ENCODE measurements around the gene ZNF780A.

The ZNF780A gene

DNA sequence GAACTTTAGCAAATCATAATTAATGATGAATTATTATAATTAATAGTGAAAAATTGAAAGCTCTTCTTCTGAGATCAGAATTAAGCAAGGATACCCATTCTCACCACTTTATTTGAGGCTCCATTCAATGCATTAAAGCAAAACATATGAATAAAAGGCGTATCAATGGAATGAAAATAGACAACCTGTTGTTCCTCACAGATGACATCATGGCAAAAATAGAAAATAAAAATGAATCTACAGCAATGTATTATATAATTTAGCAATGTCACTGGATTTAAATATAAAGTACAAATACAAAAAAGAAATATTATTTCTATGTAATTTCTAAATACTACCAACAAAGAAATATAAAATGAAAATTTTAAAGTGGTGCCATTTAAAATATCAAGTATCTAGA lies 11.1 kb upstream of the ZNF780A start:
- H3K27me3 ChIP-seq (ENCODE audit: insufficient read depth, poor library complexity, severe bottlenecking): no peaks in the 10 kb centered on the region
- H3K4me3 ChIP-seq (replicated peaks; ENCODE audit: insufficient read depth, low read length): no peak overlapping the region
- no peak overlapping the region for H3K27ac ChIP-seq (replicated peaks)
- DNase-seq (ENCODE audit: low read depth in 1 of 2, low spot score in 1 of 2): no peak
- no peak for TF ChIP-seq SPI1 (IDR thresholded peaks at IDR 0.05; ENCODE audit: borderline replicate concordance, low read depth)
- no peak for TF ChIP-seq POLR2AphosphoS5 (IDR thresholded peaks at IDR 0.05; ENCODE audit: low read depth)
- TF ChIP-seq GABPA (IDR thresholded peaks at IDR 0.05; ENCODE audit: low read depth): no peak
- TF ChIP-seq, protein P1, sequence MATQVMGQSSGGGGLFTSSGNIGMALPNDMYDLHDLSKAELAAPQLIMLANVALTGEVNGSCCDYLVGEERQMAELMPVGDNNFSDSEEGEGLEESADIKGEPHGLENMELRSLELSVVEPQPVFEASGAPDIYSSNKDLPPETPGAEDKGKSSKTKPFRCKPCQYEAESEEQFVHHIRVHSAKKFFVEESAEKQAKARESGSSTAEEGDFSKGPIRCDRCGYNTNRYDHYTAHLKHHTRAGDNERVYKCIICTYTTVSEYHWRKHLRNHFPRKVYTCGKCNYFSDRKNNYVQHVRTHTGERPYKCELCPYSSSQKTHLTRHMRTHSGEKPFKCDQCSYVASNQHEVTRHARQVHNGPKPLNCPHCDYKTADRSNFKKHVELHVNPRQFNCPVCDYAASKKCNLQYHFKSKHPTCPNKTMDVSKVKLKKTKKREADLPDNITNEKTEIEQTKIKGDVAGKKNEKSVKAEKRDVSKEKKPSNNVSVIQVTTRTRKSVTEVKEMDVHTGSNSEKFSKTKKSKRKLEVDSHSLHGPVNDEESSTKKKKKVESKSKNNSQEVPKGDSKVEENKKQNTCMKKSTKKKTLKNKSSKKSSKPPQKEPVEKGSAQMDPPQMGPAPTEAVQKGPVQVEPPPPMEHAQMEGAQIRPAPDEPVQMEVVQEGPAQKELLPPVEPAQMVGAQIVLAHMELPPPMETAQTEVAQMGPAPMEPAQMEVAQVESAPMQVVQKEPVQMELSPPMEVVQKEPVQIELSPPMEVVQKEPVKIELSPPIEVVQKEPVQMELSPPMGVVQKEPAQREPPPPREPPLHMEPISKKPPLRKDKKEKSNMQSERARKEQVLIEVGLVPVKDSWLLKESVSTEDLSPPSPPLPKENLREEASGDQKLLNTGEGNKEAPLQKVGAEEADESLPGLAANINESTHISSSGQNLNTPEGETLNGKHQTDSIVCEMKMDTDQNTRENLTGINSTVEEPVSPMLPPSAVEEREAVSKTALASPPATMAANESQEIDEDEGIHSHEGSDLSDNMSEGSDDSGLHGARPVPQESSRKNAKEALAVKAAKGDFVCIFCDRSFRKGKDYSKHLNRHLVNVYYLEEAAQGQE (IDR thresholded peaks at IDR 0.05; ENCODE audit: insufficient replicate concordance, low read depth): no peak
- TF ChIP-seq, protein P2, sequence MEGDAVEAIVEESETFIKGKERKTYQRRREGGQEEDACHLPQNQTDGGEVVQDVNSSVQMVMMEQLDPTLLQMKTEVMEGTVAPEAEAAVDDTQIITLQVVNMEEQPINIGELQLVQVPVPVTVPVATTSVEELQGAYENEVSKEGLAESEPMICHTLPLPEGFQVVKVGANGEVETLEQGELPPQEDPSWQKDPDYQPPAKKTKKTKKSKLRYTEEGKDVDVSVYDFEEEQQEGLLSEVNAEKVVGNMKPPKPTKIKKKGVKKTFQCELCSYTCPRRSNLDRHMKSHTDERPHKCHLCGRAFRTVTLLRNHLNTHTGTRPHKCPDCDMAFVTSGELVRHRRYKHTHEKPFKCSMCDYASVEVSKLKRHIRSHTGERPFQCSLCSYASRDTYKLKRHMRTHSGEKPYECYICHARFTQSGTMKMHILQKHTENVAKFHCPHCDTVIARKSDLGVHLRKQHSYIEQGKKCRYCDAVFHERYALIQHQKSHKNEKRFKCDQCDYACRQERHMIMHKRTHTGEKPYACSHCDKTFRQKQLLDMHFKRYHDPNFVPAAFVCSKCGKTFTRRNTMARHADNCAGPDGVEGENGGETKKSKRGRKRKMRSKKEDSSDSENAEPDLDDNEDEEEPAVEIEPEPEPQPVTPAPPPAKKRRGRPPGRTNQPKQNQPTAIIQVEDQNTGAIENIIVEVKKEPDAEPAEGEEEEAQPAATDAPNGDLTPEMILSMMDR (IDR thresholded peaks at IDR 0.05; ENCODE audit: insufficient read depth, low read length): no peak

DNA sequence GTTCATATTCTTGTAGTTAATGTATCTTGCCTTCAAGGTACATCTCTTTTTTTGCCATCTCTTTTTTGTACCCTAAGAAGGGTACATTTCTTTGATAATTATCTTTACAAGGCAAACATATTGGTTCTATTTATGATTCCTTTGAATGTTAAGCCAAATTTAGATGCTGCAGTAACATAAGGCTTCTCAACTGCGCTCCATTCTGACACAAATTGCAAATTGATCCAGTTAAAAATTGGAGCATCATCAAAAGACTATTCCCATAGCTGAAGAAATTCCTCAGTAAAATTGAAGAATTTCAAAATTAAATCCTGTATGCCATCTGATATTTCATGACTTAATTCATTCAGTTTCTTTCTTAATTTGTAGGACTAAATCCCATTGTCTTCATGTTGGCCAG lies 2.7 kb upstream of the ZNF780A start:
- Histone ChIP-seq H3K4me3 (replicated peaks; ENCODE audit: insufficient read depth, low read length) (no peak overlapping the region), H3K27me3 (ENCODE audit: insufficient read depth, poor library complexity, severe bottlenecking) (no peaks in the 10 kb centered on the region), H3K27ac (replicated peaks) (no peak overlapping the region)
- DNase-seq (ENCODE audit: low read depth in 1 of 2, low spot score in 1 of 2): no peak
- TF ChIP-seq GABPA (IDR thresholded peaks at IDR 0.05; ENCODE audit: low read depth) (no peak), POLR2AphosphoS5 (IDR thresholded peaks at IDR 0.05; ENCODE audit: low read depth) (no peak), SPI1 (IDR thresholded peaks at IDR 0.05; ENCODE audit: borderline replicate concordance, low read depth) (no peak)
- TF ChIP-seq, protein P2 (IDR thresholded peaks at IDR 0.05; ENCODE audit: insufficient read depth, low read length): no peak
- TF ChIP-seq, protein P1 (IDR thresholded peaks at IDR 0.05; ENCODE audit: insufficient replicate concordance, low read depth): no peak

DNA sequence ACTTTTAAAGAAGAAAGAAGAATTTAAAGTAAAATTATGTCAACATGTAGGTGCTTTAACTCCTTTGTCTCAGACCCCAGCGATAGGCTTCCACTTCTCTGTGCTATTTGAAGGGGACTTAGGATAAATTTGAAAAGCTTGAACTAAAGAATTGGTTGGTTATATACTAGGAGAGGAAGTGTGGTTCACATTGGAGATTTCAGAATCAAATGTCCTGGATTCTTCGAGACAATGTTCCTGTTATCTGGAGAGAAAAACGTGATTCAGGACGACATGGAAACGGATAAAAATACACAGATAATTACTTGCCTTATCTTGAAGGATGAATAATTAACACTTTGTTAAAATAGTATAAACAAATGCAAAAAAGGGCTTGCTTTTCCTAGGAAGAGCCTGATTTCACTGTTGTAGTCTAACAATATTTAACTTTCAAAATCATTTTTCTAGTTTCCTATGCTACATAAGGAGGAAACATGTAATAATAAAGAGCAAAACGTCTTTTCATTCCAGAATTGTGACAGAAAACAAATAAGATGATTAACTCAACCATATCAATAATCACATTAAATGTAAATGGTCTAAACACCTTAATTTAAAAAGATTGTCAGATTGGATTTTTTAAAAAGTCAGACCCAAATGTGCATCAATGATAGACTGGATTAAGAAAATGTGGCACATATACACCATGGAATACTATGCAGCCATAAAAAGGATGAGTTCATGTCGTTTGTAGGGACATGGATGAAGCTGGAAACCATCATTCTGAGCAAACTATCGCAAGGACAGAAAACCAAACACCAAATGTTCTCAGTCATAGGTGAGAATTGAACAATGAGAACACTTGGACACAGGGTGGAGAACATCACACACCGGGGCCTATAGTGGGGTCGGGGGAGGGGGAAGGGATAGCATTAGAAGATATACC lies 724 bp upstream of the ZNF780A start:
- peak; percentile 64 for TF ChIP-seq SPI1 (IDR thresholded peaks at IDR 0.05; ENCODE audit: borderline replicate concordance, low read depth)
- TF ChIP-seq, protein P1 (IDR thresholded peaks at IDR 0.05; ENCODE audit: insufficient replicate concordance, low read depth): no peak
- no peak for TF ChIP-seq POLR2AphosphoS5 (IDR thresholded peaks at IDR 0.05; ENCODE audit: low read depth)
- TF ChIP-seq, protein P2 (IDR thresholded peaks at IDR 0.05; ENCODE audit: insufficient read depth, low read length): no peak
- no peak for TF ChIP-seq GABPA (IDR thresholded peaks at IDR 0.05; ENCODE audit: low read depth)
- no peak for DNase-seq (ENCODE audit: low read depth in 1 of 2, low spot score in 1 of 2)
- H3K4me3 ChIP-seq (replicated peaks; ENCODE audit: insufficient read depth, low read length): peak overlapping the region; percentile 90
- H3K27me3 ChIP-seq (ENCODE audit: insufficient read depth, poor library complexity, severe bottlenecking): no peaks in the 10 kb centered on the region
- H3K27ac ChIP-seq (replicated peaks): peak overlapping the region; percentile 97
